Mucosa of descending colon (tissue), 3 donors: Measurements from ENCODE around the gene CYYR1. TPM values are rescaled to one million over a fixed set of nuclear protein-coding genes. Genes with fewer than 3 reads are reported as not detected.
"Not testable (repeated sequence)": the region's sequence is repeated elsewhere in the genome, so short reads cannot be mapped to it uniquely, and the experiment has no call there.

Experiments
- ATAC-seq: fragments of 200-7000 bp; cut with Tn5 transposase; one replicate; pipeline ENCODE4 v1.9.1; 2020; ENCODE audit warnings: mild to moderate bottlenecking, moderate library complexity
- DNase-seq, 3 donors: peaks; one replicate each; pipeline ENCODE4 v3.0.0-alpha.2; 2020
- H3K36me3 ChIP-seq: fragments of 200-600 bp; one replicate; pipeline ENCODE4 v1.8.0; 2021; ENCODE audit warnings: low read depth, mild to moderate bottlenecking
- H3K4me1 ChIP-seq: fragments of 200-600 bp; one replicate; pipeline ENCODE4 v1.8.0; 2021; ENCODE audit warnings: low read depth, mild to moderate bottlenecking
- H3K4me3 ChIP-seq: fragments of 200-600 bp; one replicate; pipeline ENCODE4 v1.8.0; 2021; ENCODE audit warnings: mild to moderate bottlenecking
- H3K9me3 ChIP-seq: fragments of 200-600 bp; one replicate; pipeline ENCODE4 v1.8.0; 2021; ENCODE audit warnings: mild to moderate bottlenecking
- CTCF ChIP-seq: fragments of 200-600 bp; IDR thresholded peaks from one replicate; pipeline ENCODE4 v1.8.0; 2022; ENCODE audit warnings: antibody characterized with exemption, mild to moderate bottlenecking
- intact Hi-C, 2 donors: fragments of 100-400 bp; cut with DNase I in 1 of 2; cut with micrococcal nuclease in 1 of 2; formaldehyde crosslinking; loops; one replicate each; pipeline versions ENCODE4 v1.11.0 to v1.11.1; 2022; cut with DNase I, micrococcal nuclease
- total RNA-seq, 3 donors: library from RNA; stranded (reverse); fragmentation: NEBNext Ultra II Directional in 2 of 3; extraction: Animal tissue kit (Norgen Biotek cat#: 25700) in 2 of 3; gene quantifications; one replicate each; pipeline versions ENCODE4 v1.2.1 to v1.2.4, GENCODE V29; 2021 to 2023
- donor health status: DM: no; HTN: no; CAD: no; lungs with moderate emphysema.
- donor health status: DM: no; HTN: no; CAD: no.
- donor health status: DM: no; HTN: yes; CAD: no.

The CYYR1 gene
- total RNA-seq, 3 donors from 2014 or later = 4.3 to 5.9 (median 5.2) TPM

GRCh38 chr21:26470351-26471098 is 102.6 kb downstream of the CYYR1 start:
- H3K36me3 ChIP-seq = no peaks in the 10 kb centered on the region
- intact Hi-C loops = no loop called here
- H3K9me3 ChIP-seq = no peaks in the 10 kb centered on the region
- DNase-seq (no peak), ATAC-seq (no peak)
- H3K4me1 ChIP-seq = no peaks in the 10 kb centered on the region
- TF ChIP-seq CTCF = no peak
- H3K4me3 ChIP-seq = no peak overlapping the region

- Histone ChIP-seq H3K4me1 (no peaks in the 10 kb centered on the region), H3K4me3 (no peak overlapping the region), H3K9me3 (no peaks in the 10 kb centered on the region), H3K36me3 (no peaks in the 10 kb centered on the region)
- ATAC-seq = no peak
- no peak for TF ChIP-seq CTCF
- intact Hi-C loops = no loop called here
- DNase-seq = no peak
These were observed 103.3 kb downstream of the CYYR1 start for GRCh38 chr21:26469789-26470188.

- Histone ChIP-seq H3K4me3 (no peak overlapping the region), H3K4me1 (no peaks in the 10 kb centered on the region), H3K9me3 (no peaks in the 10 kb centered on the region), H3K36me3 (no peaks in the 10 kb centered on the region)
- intact Hi-C loops = no loop called here
- DNase-seq (no peak), ATAC-seq (no peak)
- TF ChIP-seq CTCF = no peak
These were observed 107.2 kb downstream of the CYYR1 start for GRCh38 chr21:26465916-26466315.

GRCh38 chr21:26461500-26461899 is 111.6 kb downstream of the CYYR1 start:
- Histone ChIP-seq H3K4me1 (no peaks in the 10 kb centered on the region), H3K36me3 (no peaks in the 10 kb centered on the region), H3K4me3 (no peak overlapping the region), H3K9me3 (no peaks in the 10 kb centered on the region)
- no peak for ATAC-seq
- no peak for TF ChIP-seq CTCF
- DNase-seq = no peak
- intact Hi-C loops = no loop called here

GRCh38 chr21:26460621-26461020 is 112.5 kb downstream of the CYYR1 start:
- Histone ChIP-seq H3K9me3 (no peaks in the 10 kb centered on the region), H3K4me3 (no peak overlapping the region), H3K36me3 (no peaks in the 10 kb centered on the region), H3K4me1 (no peaks in the 10 kb centered on the region)
- no peak for TF ChIP-seq CTCF
- intact Hi-C loops = no loop called here
- DNase-seq (no peak), ATAC-seq (no peak)

- H3K4me3 ChIP-seq, ATAC-seq, H3K9me3 ChIP-seq, intact Hi-C loops, DNase-seq, H3K4me1 ChIP-seq, H3K36me3 ChIP-seq: not testable (repeated sequence)
These were observed 114.2 kb downstream of the CYYR1 start for GRCh38 chr21:26458854-26459253.
